ENCODE measurements around the gene UGCG.

DNA sequence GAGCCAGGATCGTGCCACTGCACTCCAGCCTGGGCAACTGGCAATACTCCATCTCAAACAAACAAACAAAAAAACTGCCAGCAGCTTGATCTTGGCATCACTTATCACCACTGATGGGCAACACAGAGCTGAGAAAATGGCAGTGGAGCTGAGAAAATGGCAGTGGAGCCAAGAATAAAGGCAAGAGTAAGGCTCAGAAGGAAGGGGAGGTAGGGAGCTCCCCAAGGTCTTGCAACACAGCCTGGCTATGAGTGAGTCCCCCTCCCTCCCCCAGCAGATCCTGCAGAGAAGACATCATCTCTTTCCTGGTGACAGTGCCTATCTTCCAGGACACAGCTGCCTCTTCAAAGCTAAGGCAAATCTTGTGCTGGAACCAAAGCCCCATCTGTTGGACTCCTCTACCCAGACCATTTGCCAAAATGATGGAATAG, 70.3 kb downstream of the UGCG start:
- TF ChIP-seq, protein P1, sequence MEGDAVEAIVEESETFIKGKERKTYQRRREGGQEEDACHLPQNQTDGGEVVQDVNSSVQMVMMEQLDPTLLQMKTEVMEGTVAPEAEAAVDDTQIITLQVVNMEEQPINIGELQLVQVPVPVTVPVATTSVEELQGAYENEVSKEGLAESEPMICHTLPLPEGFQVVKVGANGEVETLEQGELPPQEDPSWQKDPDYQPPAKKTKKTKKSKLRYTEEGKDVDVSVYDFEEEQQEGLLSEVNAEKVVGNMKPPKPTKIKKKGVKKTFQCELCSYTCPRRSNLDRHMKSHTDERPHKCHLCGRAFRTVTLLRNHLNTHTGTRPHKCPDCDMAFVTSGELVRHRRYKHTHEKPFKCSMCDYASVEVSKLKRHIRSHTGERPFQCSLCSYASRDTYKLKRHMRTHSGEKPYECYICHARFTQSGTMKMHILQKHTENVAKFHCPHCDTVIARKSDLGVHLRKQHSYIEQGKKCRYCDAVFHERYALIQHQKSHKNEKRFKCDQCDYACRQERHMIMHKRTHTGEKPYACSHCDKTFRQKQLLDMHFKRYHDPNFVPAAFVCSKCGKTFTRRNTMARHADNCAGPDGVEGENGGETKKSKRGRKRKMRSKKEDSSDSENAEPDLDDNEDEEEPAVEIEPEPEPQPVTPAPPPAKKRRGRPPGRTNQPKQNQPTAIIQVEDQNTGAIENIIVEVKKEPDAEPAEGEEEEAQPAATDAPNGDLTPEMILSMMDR (IDR thresholded peaks at IDR 0.05) = no peak
- no peak for TF ChIP-seq EZH2 (IDR thresholded peaks at IDR 0.05; ENCODE audit: borderline replicate concordance, insufficient read depth, low read depth, low read length, poor library complexity, severe bottlenecking)

Measured in B cell (primary cell).